SK-N-SH (cell line): ENCODE data around the gene ERI3.

Experiments used
- CHD2 ChIP-seq: fragments of 150-350 bp; IDR thresholded peaks from 2 replicates; pipeline ENCODE4 v1.6.1; 2018; ENCODE audit warnings: low read length; ENCODE audit not compliant: partially characterized antibody
- EP300 ChIP-seq, 2 experiments: IDR thresholded peaks; 2 replicates each; pipeline versions ENCODE4 v1.4.0 to v1.6.1; 2012; ENCODE audit warnings: borderline replicate concordance in 1 of 2, low read depth in 1 of 2, low read length in 1 of 2
- FOXM1 ChIP-seq: IDR thresholded peaks from 2 replicates; pipeline ENCODE4 v1.4.0; 2012; ENCODE audit warnings: low read depth, mild to moderate bottlenecking
- GABPA ChIP-seq: IDR thresholded peaks from 2 replicates; pipeline ENCODE4 v1.4.0; 2012; ENCODE audit warnings: low read depth, mild to moderate bottlenecking
- MXI1 ChIP-seq: IDR thresholded peaks from 2 replicates; pipeline ENCODE4 v1.6.1; 2012; ENCODE audit warnings: mild to moderate bottlenecking, low read depth, low read length, improper control_type of control experiment
- RAD21 ChIP-seq: IDR thresholded peaks from 2 replicates; pipeline ENCODE4 v1.6.1; 2012; ENCODE audit warnings: mild to moderate bottlenecking, low read length
- RFX5 ChIP-seq: IDR thresholded peaks from 2 replicates; pipeline ENCODE4 v1.6.1; 2012; ENCODE audit warnings: mild to moderate bottlenecking, improper control_type of control experiment, low read length
- TCF12 ChIP-seq: IDR thresholded peaks from 2 replicates; pipeline ENCODE4 v1.4.0; 2012
- TEAD4 ChIP-seq: IDR thresholded peaks from 2 replicates; pipeline ENCODE4 v1.4.0; 2012; ENCODE audit warnings: mild to moderate bottlenecking, borderline replicate concordance; ENCODE audit not compliant: insufficient read depth
- TF ChIP-seq, protein P1 (sequence below): fragments of 200-600 bp; sonication (generic); IDR thresholded peaks from 2 replicates; pipeline ENCODE4 v1.6.1; 2017; ENCODE audit warnings: antibody characterized with exemption, mild to moderate bottlenecking, moderate library complexity
- TF ChIP-seq, protein P2 (sequence below): fragments of 150-350 bp; IDR thresholded peaks from 2 replicates; pipeline ENCODE4 v1.6.1; 2017; ENCODE audit warnings: antibody characterized with exemption, low read length, low read depth, borderline replicate concordance

DNA sequence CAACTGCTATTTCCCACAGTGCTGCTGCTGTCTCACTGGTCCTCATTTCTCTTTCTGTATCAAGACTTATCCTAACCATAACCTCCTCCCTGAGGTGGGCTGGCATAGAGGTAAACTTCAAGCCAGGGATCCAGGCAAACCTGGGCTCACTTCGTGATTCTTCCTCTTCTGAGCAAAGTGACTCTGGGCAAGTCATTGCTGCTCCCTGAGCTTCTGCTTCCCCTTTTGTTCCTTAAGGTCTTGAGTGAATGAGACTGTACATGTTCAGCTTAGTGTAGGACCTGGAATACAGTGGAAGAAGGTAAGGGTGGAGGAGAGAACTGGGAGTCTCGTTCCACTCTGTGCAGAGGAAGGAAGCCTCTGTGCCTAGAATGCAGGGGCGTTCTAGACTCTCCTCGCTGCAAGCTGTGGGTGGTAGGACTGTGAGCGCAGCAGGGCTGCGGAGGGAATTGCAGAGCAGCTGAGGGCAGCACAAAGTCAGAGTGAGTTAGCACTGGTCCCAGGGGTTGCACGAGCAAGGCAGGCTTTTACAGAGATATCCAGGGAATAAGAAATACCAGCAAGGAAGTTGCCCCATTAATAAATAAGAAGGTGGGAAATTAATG lies 11.4 kb upstream of the ERI3 start:
- TF ChIP-seq, protein P1, sequence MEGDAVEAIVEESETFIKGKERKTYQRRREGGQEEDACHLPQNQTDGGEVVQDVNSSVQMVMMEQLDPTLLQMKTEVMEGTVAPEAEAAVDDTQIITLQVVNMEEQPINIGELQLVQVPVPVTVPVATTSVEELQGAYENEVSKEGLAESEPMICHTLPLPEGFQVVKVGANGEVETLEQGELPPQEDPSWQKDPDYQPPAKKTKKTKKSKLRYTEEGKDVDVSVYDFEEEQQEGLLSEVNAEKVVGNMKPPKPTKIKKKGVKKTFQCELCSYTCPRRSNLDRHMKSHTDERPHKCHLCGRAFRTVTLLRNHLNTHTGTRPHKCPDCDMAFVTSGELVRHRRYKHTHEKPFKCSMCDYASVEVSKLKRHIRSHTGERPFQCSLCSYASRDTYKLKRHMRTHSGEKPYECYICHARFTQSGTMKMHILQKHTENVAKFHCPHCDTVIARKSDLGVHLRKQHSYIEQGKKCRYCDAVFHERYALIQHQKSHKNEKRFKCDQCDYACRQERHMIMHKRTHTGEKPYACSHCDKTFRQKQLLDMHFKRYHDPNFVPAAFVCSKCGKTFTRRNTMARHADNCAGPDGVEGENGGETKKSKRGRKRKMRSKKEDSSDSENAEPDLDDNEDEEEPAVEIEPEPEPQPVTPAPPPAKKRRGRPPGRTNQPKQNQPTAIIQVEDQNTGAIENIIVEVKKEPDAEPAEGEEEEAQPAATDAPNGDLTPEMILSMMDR = no peak
- TF ChIP-seq GABPA (no peak), TEAD4 (no peak), TCF12 (no peak), RFX5 (no peak), RAD21 (no peak), EP300 (IDR thresholded peaks at IDR 0.05; ENCODE audit: borderline replicate concordance in 1 of 2, low read depth in 1 of 2, low read length in 1 of 2) (no peak), FOXM1 (no peak), CHD2 (no peak), MXI1 (no peak)
- TF ChIP-seq, protein P2, sequence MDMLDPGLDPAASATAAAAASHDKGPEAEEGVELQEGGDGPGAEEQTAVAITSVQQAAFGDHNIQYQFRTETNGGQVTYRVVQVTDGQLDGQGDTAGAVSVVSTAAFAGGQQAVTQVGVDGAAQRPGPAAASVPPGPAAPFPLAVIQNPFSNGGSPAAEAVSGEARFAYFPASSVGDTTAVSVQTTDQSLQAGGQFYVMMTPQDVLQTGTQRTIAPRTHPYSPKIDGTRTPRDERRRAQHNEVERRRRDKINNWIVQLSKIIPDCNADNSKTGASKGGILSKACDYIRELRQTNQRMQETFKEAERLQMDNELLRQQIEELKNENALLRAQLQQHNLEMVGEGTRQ = no peak
